ENCODE measurements around the gene TSEN54. TPM values are rescaled to one million over a fixed set of nuclear protein-coding genes. Genes with fewer than 3 reads are reported as not detected.

The TSEN54 gene
- total RNA-seq, 1 experiment from 2014 or later = 22.7 TPM

DNA sequence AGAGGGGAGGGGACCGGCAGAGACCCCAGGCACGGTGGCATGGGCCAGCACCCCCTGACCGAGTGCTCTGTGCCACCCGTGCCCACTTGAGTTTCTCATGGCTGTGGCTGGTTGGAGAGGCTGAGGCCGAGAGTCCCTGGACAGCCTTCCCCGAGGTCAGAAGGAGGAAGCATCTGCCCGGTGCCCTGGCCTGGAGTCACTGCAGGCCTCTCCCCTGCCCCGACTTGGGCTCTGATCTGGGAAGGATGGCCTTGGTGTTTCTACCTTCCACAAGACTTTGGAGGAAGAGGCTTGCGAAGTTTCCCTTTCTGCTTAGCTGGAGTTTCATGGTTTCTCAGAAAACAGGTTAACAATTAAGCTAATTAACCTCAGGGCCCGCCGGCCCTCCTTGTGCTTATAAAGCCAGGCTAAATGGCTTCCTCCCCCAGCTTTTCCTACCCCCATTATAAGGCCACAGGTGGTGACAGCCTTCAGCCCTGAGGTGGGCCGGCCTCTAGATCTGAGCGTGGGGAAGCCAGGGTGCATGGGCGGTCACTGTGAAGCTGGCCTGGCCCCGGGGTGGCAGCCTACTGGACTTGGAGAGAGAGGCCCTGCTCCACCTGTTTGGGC lies 26.5 kb downstream of the TSEN54 start:
- DNase-seq (ENCODE audit: low read depth) = no peak

DNA sequence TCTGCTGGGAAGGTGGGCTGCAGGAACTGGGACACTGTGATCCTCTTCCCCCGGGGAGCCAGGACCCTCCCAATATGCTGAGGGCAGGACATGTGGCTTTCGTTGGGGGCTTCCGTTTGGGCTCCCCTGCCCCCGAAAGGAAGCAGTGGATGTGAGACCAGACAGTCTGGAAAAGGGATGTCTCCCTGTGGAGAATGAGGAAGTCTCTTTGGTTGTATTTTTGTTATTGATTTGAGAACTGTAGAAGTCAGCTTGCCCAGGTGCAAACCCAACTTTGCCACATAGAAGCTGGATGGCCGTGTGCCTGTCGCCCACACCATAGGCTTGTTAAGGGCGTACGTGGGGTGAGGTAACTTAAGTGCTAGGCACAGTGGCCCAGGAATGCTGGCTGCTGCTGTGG lies 27.9 kb downstream of the TSEN54 start:
- DNase-seq (ENCODE audit: low read depth) = no peak

DNA sequence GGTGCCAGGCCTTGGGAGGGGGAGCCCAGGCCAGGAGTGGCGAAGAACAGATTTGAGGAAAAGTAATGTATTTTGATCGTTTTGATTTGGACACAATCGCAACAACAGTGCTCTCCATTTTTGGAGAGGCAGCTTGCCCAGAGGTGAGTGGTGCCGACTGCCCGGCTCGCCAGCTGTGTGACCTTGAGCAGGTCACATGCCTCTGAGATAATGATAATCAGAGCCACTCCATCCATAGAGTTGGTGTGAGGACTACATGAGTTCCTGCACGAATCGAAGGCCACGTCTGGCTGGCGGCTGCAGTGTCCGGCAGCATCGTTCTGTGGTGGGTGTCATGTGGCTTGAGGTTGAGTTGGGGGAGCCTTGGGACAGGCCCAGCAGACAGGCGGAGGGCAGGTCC lies 29.9 kb downstream of the TSEN54 start:
- no peak for DNase-seq (ENCODE audit: low read depth)

DNA sequence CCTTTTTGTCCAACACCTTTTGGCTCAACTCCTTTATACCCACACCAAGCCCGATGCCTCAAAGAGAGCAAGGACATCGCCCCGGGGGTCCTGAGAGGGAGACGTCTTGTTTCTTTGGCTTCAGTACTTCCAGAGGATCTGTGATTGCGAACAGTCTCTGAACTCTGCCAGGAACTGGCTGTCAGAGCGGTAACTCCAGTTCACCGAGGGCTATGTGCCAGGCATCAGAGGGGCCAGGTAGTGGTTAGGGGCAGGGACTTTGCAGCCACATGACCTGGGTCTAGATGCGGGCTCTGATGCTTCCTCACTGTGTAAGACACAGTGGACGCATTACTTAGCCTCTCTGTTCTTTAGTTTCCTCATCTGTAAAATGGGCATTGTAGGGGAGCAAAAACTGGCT lies 30.8 kb downstream of the TSEN54 start:
- no peak for DNase-seq (ENCODE audit: low read depth)

DNA sequence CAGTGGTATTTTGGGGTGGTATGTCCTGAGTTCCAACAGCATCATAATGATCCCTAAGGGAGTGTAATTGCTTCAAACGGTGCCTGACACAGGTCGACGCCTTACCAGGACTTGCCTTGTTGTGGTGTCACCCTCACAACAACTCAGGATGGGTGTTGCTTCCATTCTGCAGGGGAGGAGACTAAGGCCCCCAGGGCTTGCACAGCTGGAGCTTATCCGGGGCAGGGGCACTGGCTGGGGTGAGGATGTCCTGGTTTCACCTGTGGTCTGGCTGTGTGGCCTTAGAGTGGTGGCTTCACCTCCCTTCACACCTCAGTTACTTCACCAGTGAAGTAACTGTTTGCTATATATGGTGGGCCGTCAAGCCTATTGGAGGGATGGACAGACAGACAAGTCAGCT lies 32.5 kb downstream of the TSEN54 start:
- no peak for DNase-seq (ENCODE audit: low read depth)

DNA sequence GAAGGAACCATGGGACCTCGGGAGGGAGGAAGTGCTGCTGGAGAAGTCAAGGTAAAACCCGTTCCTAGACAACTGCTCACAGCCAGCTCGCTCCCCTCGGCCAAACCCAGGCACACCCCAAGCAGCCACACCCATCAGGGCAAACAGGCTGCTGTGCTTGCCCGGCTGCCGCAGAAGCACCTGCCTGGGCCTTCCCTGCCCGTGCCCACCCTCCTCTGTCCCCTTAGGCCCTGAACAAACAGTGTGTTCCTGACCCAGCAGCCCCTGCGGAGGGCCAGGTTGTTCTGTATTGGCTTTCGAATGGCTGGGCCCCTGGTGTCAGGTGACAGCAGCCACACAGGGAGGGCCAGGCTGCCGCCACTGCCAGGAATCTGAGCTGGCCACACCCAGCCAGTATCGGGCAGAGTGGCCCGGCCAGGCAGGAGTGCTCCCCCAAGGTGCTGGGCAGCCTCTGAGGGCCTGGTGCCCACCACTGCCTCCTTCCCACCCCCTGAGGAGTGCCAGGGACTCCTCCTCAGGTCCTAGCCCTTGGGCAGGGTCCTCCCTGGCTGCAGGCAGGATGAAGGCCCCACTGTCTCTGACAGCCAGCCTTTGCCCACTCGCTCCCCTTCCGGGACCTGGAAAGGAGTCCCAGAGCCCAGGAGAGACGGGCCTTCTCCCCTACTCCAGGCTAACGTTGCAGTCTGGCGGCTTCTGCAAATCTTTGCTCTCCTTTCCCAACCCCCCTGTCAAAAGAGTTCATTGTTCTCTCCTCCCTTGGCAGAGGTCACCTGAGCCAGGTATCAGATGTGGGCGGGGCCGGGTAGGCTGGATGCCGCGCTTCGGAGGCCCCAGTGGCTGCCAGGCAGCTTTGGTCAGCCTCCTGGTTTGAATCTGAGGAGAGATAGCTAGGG lies 33.2 kb downstream of the TSEN54 start:
- no peak for DNase-seq (ENCODE audit: low read depth)

DNA sequence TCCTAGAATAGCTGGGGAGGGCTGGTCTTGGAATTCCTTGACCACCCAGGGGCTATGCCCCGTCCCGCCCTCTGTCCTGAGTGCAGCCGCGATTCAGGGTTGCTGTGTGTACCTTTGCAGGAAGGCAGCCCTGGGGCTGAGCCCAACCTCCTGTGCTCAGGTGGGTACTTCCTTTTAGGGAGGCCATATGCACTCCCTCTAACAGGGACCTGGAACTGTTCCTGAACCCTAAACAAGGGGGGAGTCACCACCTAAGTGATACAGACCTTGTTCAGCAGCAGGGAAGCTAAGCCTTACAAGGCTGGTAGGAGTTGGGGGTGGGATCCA lies 33.8 kb downstream of the TSEN54 start:
- no peak for DNase-seq (ENCODE audit: low read depth)

DNA sequence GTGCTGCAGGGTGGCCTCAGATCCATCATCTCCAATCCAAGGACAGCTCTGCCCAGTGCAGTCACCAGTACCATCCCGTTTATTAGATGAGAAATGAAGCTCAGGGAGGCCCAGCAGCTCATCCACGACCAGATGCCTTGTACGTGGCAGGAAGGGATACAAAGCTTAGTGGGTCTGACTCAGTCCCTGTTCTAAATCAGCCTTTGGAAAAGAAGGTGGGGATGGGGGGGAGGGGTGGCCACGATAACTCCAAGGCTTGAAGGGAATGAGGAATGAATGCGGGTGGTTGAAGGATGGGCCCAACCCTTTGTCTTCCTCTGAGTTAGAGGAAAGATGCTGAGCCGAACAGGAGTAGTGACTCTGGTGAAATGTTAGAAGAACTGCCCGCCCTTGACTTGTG lies 34.9 kb downstream of the TSEN54 start:
- no peak for DNase-seq (ENCODE audit: low read depth)

DNA sequence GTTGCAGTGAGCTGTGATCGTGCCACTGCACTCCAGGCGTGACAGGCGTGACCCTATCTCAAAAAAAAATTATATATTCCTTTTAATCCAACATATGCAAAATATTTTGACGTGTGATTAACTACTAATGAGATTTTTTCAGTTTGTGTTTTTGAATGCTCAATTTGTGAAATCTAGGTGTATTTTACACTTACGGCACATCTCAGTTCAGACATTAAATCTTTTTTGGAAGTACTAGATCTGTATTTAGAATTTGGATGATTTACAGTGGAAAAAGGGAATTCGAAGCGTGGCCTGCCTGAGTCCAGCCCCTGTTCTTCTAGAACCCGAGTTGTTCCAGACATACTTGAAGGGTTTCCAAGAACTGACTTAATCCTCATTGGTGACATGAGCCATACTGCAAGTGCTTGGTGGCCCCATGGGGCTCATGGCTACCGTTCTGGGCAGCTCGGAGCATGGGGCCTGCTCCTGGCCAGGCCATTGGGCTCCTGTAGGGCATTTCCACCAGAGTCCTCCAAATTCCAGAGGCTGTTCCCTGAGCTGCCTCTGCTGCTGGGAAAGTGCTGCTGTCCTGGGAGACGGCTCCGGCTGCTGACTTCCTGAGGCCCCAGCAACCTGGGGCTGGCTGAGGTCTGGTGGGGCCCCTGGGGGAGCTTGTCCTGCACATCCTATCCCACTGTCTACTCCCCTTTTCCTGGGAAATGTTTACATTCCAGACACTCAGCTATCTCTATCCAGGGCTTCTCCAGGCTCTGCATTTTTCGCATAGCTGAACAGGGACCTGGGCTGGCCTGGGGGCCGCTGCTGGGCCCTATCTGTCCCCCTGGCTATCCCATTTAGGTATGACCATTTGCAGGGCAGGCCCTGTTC lies 36.3 kb downstream of the TSEN54 start:
- DNase-seq (ENCODE audit: low read depth) = peak; percentile 12

DNA sequence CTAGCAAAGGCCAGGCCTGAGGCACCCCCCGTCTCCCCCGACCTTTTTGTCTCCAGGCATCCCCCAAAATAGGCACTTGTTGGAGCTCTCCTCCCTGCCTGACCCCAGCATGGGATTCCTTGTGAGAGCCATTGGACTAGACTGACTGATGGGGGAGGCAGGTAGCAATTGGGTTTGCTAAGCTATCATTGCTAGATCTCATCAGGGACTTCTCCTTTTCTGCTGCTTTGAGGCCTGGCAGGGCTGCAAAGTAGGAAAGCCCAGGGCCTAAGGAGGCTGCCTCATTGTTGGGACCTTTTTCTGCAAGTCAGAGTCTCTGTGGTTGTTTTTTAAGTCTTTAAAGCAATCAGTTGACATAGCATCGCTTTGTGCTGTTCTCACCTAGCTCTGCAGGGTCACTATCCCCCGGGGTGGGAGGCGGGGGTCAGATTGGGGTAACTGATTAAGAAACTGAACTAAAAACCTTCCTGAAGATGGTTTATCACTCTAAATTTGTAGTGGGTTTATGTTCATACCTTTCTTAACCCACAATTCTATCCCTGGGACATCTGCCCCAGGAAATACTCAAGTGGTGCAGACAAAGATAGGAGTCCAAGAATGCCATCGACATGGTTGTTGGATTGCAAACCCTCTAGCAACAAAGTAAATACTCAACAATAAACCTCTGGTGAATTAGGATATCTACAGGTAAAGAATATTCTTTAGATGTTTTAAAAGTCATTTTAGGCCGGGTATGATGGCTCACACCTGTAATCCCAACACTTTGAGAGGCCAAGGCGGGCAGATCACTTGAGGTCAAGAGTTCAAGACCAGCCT lies 37.2 kb downstream of the TSEN54 start:
- DNase-seq (ENCODE audit: low read depth) = peak; percentile 40

DNA sequence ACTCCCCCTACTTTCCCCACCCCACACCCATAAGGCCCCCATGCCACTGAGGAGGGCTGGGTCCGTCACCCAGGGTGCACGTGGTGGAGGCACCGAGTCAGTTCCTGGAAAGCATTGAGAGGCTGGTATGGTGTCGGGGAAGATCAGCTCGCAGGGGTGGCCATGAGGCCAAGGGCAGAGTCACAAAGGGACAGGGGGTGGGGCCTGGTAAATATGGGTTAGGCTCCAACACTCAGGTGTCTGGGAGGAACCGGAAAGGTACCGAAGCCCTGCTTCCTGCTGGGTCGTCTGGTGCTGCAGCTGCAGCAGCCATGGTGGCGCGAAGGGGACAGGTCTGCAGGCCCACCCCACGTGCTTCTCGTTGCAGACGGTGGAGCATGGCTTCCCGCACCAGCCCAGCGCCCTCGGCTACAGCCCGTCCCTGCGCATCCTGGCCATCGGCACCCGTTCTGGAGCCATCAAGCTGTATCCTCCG lies 39.4 kb downstream of the TSEN54 start:
- no peak for DNase-seq (ENCODE audit: low read depth)

DNA sequence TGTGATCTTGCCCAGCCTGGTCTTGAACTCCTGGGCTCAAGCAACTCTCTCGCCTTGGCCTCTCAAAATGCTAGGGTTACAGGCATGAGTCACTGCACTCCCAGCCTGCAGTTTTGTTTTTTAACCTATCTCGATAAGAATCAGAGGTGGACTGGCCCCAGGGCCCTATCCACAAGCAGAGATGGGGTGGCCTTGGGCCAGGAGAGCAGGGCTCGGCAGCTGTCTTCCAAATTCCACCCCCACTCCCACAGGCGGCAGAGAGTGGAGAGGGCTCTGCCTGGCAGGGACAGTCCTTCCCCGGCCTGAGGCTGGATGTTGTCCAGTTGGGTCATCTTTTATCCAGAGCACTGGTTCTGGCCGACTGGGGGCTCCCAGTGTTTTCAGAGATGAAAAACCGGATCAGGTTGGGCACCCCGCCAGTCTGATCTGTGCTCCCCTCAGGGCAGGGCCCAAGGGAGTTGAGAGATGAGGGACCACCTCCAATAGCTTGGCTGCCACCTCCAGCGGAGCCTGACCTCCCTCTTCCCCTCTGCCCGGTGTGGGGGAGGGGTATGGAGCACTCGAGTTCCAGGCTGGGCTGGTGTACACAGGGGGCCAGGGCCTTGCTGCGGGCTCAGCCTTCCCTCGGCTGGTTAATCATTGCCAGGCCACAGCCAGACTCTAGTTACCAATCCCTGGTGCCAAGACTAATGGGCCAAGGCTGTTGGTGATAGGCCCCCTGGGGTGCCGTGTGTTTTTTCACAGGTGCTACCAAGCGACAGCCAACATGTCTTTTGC lies 40.9 kb downstream of the TSEN54 start:
- DNase-seq (ENCODE audit: low read depth) = peak; percentile 96

DNA sequence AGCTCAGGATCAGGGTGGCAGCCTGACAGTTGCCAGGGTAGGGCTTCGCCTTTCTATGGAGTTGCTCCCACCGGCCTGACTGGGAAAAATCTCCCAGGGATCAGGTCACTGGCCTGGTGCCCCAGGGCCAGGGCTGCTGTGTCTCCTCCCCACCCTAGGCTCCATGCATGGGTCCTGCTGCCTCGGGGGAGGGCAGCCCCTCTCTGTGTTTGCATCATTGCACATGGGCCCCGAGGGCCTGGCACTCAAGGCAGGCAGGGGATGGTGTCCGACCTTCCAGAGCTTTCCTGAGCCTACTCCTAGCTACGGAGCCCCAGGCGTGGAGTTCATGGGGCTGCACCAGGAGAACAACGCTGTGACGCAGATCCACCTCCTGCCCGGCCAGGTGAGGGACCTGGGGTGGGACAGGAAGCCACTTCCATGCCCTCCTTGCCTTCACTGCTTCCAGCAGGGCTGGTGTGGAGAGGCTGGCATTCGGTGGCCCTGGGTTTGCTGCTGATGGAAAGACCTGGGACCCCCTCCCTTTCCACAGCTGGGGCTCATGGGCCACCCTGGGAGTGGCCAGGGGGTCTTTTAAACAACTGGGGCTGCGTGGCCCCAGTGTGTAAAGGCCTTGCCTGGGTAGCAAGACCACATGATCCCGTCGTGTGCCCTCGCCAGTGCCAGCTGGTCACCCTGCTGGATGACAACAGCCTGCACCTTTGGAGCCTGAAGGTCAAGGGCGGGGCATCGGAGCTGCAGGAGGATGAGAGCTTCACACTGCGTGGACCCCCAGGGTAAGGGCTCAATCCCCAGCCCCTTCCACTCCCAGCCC lies 41.7 kb downstream of the TSEN54 start:
- no peak for DNase-seq (ENCODE audit: low read depth)

DNA sequence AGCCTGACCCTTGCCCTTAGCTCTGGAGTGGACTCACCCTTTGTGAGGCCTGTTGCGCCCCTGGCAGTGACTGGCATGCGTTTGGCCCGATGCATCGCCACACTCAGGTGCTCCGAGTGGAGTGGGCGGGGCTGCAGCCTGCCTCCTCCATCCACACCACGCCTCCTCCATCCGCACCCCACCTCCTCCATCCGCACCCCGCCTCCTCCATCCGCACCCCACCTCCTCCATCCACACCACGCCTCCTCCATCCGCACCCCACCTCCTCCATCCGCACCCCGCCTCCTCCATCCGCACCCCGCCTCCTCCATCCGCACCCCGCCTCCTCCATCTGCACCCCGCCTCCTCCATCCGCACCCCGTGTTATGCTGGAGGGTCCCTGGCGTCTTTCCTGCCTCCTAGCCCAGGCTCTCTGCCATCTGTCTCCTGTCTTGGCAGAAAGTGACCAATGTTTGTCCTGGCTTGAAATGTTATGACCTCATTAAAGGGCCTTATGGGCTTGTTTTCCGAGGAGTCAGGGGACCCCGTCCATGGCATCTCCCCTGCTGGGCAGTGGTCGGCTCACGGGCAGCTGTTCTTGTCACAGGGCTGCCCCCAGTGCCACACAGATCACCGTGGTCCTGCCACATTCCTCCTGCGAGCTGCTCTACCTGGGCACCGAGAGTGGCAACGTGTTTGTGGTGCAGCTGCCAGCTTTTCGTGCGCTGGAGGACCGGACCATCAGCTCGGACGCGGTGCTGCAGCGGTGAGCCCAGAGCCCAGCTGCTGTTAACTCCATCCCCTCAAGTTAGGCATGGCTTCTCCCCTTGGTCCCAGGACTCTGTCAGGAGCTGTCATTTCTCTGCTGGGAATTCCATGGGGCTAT lies 42.6 kb downstream of the TSEN54 start:
- no peak for DNase-seq (ENCODE audit: low read depth)

DNA sequence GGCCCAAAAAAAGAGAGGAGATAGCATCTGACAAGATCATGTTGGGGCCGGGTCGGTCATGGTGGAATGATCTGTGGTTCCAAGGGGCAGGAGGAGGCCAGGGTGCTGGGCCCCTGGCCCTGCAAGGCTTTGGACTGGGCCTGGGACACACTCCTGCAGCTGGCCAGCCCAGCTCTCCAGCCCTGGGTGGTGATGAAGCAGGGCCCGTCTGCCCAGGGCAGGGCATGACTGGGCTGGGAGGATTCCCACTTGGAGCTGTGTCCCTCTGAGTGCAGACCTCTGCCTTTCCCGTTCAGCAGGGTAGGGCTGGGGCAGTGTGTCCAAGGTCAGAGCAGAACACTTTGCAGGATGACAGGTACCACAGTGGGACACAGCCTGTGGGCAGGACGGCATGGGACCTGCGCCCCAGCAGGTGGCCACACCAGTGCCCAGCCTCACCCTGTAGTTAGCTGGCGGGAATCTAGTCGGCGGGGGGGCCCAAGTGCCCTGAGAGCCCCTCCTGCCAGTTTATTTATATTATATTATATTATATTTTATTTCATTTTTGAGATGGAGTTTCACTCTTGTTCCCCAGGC lies 43.7 kb downstream of the TSEN54 start:
- no peak for DNase-seq (ENCODE audit: low read depth)

DNA sequence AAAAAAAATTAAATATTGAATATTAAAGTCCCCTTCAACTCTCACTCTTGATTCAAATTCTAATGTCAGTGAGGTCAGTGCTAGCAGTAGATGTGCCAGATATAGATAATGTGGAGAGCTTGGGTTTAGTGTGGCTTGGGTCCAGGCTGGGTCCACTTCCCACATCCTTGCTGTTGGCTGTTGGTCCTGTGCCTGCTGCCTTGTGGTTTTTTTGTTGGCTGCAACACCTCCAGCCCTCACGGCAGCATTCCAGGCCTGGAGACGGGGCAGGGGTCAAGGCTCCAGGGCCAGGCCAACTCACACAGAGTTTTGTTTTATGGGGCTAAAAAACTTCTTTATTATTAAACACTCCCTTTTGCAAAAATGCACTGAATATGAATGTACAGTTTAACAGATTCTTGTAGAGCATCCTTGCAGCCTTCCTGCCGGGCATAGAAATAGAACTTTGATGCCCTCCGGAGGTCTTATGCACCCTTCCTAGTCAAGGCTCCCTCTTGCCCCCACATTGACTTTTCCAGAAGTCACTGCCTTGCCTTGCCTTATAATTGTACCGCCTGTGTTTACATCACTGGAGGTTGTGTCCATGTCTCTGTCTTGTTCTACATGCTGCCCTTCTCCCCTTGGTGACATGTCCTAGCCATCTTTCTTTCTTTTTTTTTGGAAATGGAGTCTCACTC lies 45.7 kb downstream of the TSEN54 start:
- peak; percentile 91 for DNase-seq (ENCODE audit: low read depth)

DNA sequence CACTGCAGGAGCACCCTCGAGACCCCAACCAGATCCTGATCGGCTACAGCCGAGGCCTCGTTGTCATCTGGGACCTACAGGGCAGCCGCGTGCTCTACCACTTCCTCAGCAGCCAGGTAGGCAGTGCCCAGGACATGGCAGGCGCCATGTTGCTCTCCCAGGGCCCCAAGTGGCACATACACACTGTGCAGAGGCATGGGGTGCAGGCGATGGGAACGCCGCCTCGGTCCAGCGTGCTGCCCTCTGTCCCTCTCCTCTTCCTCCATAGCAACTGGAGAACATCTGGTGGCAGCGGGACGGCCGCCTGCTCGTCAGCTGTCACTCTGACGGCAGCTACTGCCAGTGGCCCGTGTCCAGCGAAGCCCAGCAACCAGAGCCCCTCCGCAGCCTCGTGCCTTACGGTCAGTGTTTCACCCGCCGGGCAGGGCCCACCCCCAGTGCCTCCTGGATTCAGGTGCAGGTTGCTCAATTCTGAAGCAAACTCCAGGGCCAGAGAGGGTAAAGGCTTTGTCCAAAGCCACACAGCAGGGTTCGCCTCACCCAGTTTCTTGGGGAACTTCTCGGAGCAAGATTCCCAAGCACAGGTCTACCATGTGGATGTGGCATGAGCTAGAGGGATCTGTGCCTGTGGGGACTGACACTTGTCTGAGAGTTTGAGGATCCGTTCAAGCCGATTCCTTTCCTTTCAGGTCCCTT lies 46.9 kb downstream of the TSEN54 start:
- no peak for DNase-seq (ENCODE audit: low read depth)

Data from M059J (cell line).